HepG2 (cell line): ENCODE data around the gene RABGAP1L. TPM values are rescaled to one million over a fixed set of nuclear protein-coding genes. Genes with fewer than 3 reads are reported as not detected.

Experiments used
- ARNT ChIP-seq: fragments of 450-650 bp; IDR thresholded peaks from 2 replicates; pipeline ENCODE4 v1.6.1; 2017
- BHLHE40 ChIP-seq: IDR thresholded peaks from 2 replicates; pipeline ENCODE4 v1.6.1; 2011; ENCODE audit warnings: low read length, improper control_type of control experiment
- GTF3A ChIP-seq: sonication (generic); formaldehyde crosslinking; conservative IDR thresholded peaks from 2 replicates; pipeline ENCODE4 v1.4.0; 2020; ENCODE audit warnings: mild to moderate bottlenecking, missing genetic modification reagents
- HCFC1 ChIP-seq: fragments of 150-350 bp; IDR thresholded peaks from 2 replicates; pipeline ENCODE4 v1.6.1; 2014; ENCODE audit warnings: low read depth, low read length
- HIVEP1 ChIP-seq: sonication (generic); formaldehyde crosslinking; IDR thresholded peaks from 2 replicates; pipeline ENCODE4 v1.4.0; 2020; ENCODE audit warnings: mild to moderate bottlenecking, missing genetic modification reagents
- PHF8 ChIP-seq: sonication (generic); formaldehyde crosslinking; IDR thresholded peaks from 2 replicates; pipeline ENCODE4 v1.5.0; 2020; ENCODE audit warnings: missing genetic modification reagents
- ZFP36L1 ChIP-seq: sonication (generic); formaldehyde crosslinking; IDR thresholded peaks from 2 replicates; pipeline ENCODE4 v1.8.0; 2022; ENCODE audit warnings: mild to moderate bottlenecking, missing genetic modification reagents, moderate library complexity
- ZNF614 ChIP-seq: IDR thresholded peaks from 2 replicates; pipeline ENCODE4 v1.6.1; 2018; ENCODE audit warnings: missing biosample characterization, missing genetic modification reagents, inconsistent platforms, borderline replicate concordance
- ZNF646 ChIP-seq: sonication (generic); formaldehyde crosslinking; IDR thresholded peaks from 2 replicates; pipeline ENCODE4 v1.9.0; 2021; ENCODE audit warnings: mild to moderate bottlenecking, missing genetic modification reagents
- polyA plus RNA-seq, 8 experiments: library from polyadenylated mRNA; depleted of rRNA in 3 of 8; stranded (reverse) in 7 of 8; unstranded in 1 of 8; fragments of >200 nt; fragmentation: Illumina TruSeq in 4 of 8; extraction: Trizol in 4 of 8; gene quantifications; 2 replicates each; pipeline versions ENCODE4 v1.2.1 to v1.2.3, GENCODE V29; 2011 to 2016; ENCODE audit warnings: low read depth in 4 of 8, missing spikeins in 1 of 8, mixed read lengths in 1 of 8; ENCODE audit not compliant: insufficient read depth in 1 of 8
- total RNA-seq, 5 experiments: library from RNA; depleted of rRNA; stranded (reverse); fragments of >200 nt; fragmentation: Illumina TruSeq; extraction: Trizol; gene quantifications; 2 replicates each; pipeline ENCODE4 v1.2.3, GENCODE V29; 2016; ENCODE audit warnings: low read depth in 1 of 5

RABGAP1L gene
- total and polyA plus RNA-seq, 2 of the 13 experiments (the other 11 are each of a cell fraction or from before 2014, with no cell fraction given), result 7.9 to 22.6 TPM

- no peak for TF ChIP-seq ZNF646
- TF ChIP-seq HCFC1, result no peak
- no peak for TF ChIP-seq ARNT
- no peak for TF ChIP-seq PHF8
- no peak for TF ChIP-seq ZFP36L1 (CRISPR knock-in tag)
- TF ChIP-seq BHLHE40, result no peak
- no peak for TF ChIP-seq HIVEP1 (CRISPR knock-in tag)
- no peak for TF ChIP-seq ZNF614 (CRISPR knock-in tag)
- no peak for TF ChIP-seq GTF3A (CRISPR knock-in tag)
These were observed 545.0 kb downstream of the RABGAP1L start (continued) for GRCh38 chr1:174704300-174704699.
